Neural progenitor cell (in vitro differentiated cells): Measurements from ENCODE around the gene ADK. TPM values are rescaled to one million over a fixed set of nuclear protein-coding genes. Genes with fewer than 3 reads are reported as not detected.

Experiments
- DNase-seq: peaks from one replicate; pipeline ENCODE4 v3.0.0-alpha.2; 2016; ENCODE audit warnings: low spot score
- H2AFZ ChIP-seq: fragments of 200-600 bp; sonication (generic); replicated peaks from 2 replicates; pipeline ENCODE4 v1.6.1; 2016; ENCODE audit warnings: antibody characterized with exemption
- H3F3A ChIP-seq: fragments of 200-600 bp; sonication (generic); 2 replicates; pipeline ENCODE4 v1.6.1; 2016; ENCODE audit warnings: antibody characterized with exemption, low read depth
- H3K27ac ChIP-seq: fragments of 200-600 bp; sonication (generic); 2 replicates; pipeline ENCODE4 v1.5.1; 2016; ENCODE audit warnings: mild to moderate bottlenecking
- H3K27me3 ChIP-seq: fragments of 200-600 bp; sonication (generic); 2 replicates; pipeline ENCODE4 v1.6.1; 2016; ENCODE audit warnings: mild to moderate bottlenecking, moderate library complexity
- H3K36me3 ChIP-seq: fragments of 200-600 bp; sonication (generic); 2 replicates; pipeline ENCODE4 v1.5.1; 2016
- H3K4me1 ChIP-seq: fragments of 200-600 bp; sonication (generic); 2 replicates; pipeline ENCODE4 v1.6.1; 2016; ENCODE audit warnings: mixed run types
- H3K4me2 ChIP-seq: fragments of 200-600 bp; sonication (generic); 2 replicates; pipeline ENCODE4 v1.6.1; 2016
- H3K4me3 ChIP-seq: fragments of 200-600 bp; sonication (generic); 2 replicates; pipeline ENCODE4 v1.5.1; 2016
- H3K79me2 ChIP-seq: fragments of 200-600 bp; sonication (generic); 2 replicates; pipeline ENCODE4 v1.6.1; 2016; ENCODE audit warnings: low read depth
- H3K9ac ChIP-seq: fragments of 200-600 bp; sonication (generic); 2 replicates; pipeline ENCODE4 v1.6.1; 2016
- H3K9me3 ChIP-seq: fragments of 200-600 bp; sonication (generic); 2 replicates; pipeline ENCODE4 v1.5.1; 2016; ENCODE audit warnings: low read depth
- H4K20me1 ChIP-seq: fragments of 200-600 bp; sonication (generic); 2 replicates; pipeline ENCODE4 v1.6.1; 2016; ENCODE audit warnings: low read depth
- H3K27ac Mint-ChIP-seq: 3 replicates; pipeline ENCODE4 v1.8.0; 2021; ENCODE audit warnings: mixed read lengths
- H3K27me3 Mint-ChIP-seq: 2 replicates; pipeline ENCODE4 v1.8.0; 2022; ENCODE audit warnings: low read depth, mild to moderate bottlenecking, inconsistent platforms, moderate library complexity, mixed read lengths; ENCODE audit not compliant: insufficient read depth
- H3K36me3 Mint-ChIP-seq: 3 replicates; pipeline ENCODE4 v1.8.0; 2021; ENCODE audit warnings: mixed read lengths
- H3K4me1 Mint-ChIP-seq: 3 replicates; pipeline ENCODE4 v1.8.0; 2021; ENCODE audit warnings: mixed read lengths
- H3K4me3 Mint-ChIP-seq: 3 replicates; pipeline ENCODE4 v1.8.0; 2021; ENCODE audit warnings: mild to moderate bottlenecking, moderate library complexity, mixed read lengths
- H3K9me3 Mint-ChIP-seq: 3 replicates; pipeline ENCODE4 v1.8.0; 2020; ENCODE audit warnings: mixed read lengths
- CTCF ChIP-seq: fragments of 200-600 bp; sonication (generic); IDR thresholded peaks from 2 replicates; pipeline ENCODE4 v1.5.1; 2017; ENCODE audit warnings: antibody characterized with exemption, mild to moderate bottlenecking
- EZH2 ChIP-seq: fragments of 200-600 bp; sonication (generic); IDR thresholded peaks from 2 replicates; pipeline ENCODE4 v1.6.1; 2017; ENCODE audit warnings: antibody characterized with exemption, mild to moderate bottlenecking, moderate library complexity
- EZH2phosphoT487 ChIP-seq: fragments of 200-600 bp; sonication (generic); IDR thresholded peaks from 2 replicates; pipeline ENCODE4 v1.6.1; 2017; ENCODE audit warnings: antibody characterized with exemption
- total RNA-seq: library from RNA; depleted of rRNA; stranded (reverse); fragments of >200 nt; gene quantifications from 2 replicates; pipeline ENCODE4 v1.2.3, GENCODE V29; 2015; ENCODE audit warnings: low replicate concordance

The ADK gene
- total RNA-seq, 1 donor from 2014 or later = 50.9 TPM

GRCh38 chr10:74587109-74587854 is 436.3 kb downstream of the ADK start:
- TF ChIP-seq EZH2 (no peak), EZH2phosphoT487 (no peak), CTCF (no peak)
- Mint-ChIP-seq H3K36me3 (no peaks in the 10 kb centered on the region), H3K4me3 (no peak overlapping the region), H3K4me1 (peaks cover 47% of the 10 kb centered on the region), H3K27ac (no peak overlapping the region), H3K9me3 (no peaks in the 10 kb centered on the region), H3K27me3 (no peaks in the 10 kb centered on the region)
- Histone ChIP-seq H3K9me3 (no peaks in the 10 kb centered on the region), H3K4me2 (no peak overlapping the region), H3K36me3 (no peaks in the 10 kb centered on the region), H4K20me1 (no peaks in the 10 kb centered on the region), H3K4me3 (no peak overlapping the region), H3K9ac (no peak overlapping the region), H3K27me3 (no peaks in the 10 kb centered on the region), H3K79me2 (no peaks in the 10 kb centered on the region), H2AFZ (no peak overlapping the region), H3K27ac (no peak overlapping the region), H3F3A (peaks cover 5% of the 10 kb centered on the region), H3K4me1 (peaks cover 26% of the 10 kb centered on the region)
- DNase-seq = no peak

- H3K27me3 ChIP-seq = no peaks in the 10 kb centered on the region
- no peaks in the 10 kb centered on the region for H4K20me1 ChIP-seq
- no peaks in the 10 kb centered on the region for H3K79me2 ChIP-seq
- H3K4me1 ChIP-seq = peaks cover 26% of the 10 kb centered on the region
- TF ChIP-seq EZH2phosphoT487 (no peak), EZH2 (no peak), CTCF (no peak)
- Mint-ChIP-seq H3K4me1 (peaks cover 47% of the 10 kb centered on the region), H3K9me3 (no peaks in the 10 kb centered on the region), H3K36me3 (peaks cover 1% of the 10 kb centered on the region), H3K27me3 (no peaks in the 10 kb centered on the region), H3K4me3 (peak overlapping the region; percentile 50), H3K27ac (peak overlapping the region; percentile 40)
- peak overlapping the region; percentile 43 for H3K4me2 ChIP-seq
- no peak overlapping the region for H3K27ac ChIP-seq
- H2AFZ ChIP-seq = no peak overlapping the region
- peaks cover 5% of the 10 kb centered on the region for H3F3A ChIP-seq
- peak; percentile 81 for DNase-seq
- no peaks in the 10 kb centered on the region for H3K36me3 ChIP-seq
- no peak overlapping the region for H3K9ac ChIP-seq
- no peaks in the 10 kb centered on the region for H3K9me3 ChIP-seq
- H3K4me3 ChIP-seq = no peak overlapping the region
Measured at GRCh38 chr10:74589226-74589673, 438.2 kb downstream of the ADK start.

GRCh38 chr10:74589851-74590250 is 438.8 kb downstream of the ADK start:
- no peaks in the 10 kb centered on the region for H3K27me3 Mint-ChIP-seq
- peak overlapping the region; percentile 43 for H3K4me2 ChIP-seq
- no peaks in the 10 kb centered on the region for H3K9me3 Mint-ChIP-seq
- no peaks in the 10 kb centered on the region for H3K27me3 ChIP-seq
- H3K79me2 ChIP-seq = no peaks in the 10 kb centered on the region
- no peak overlapping the region for H3K4me3 ChIP-seq
- no peak for DNase-seq
- H3K36me3 ChIP-seq = no peaks in the 10 kb centered on the region
- H3K27ac Mint-ChIP-seq = peak overlapping the region; percentile 61
- no peak overlapping the region for H2AFZ ChIP-seq
- H3F3A ChIP-seq = peaks cover 5% of the 10 kb centered on the region
- H3K36me3 Mint-ChIP-seq = peaks cover 1% of the 10 kb centered on the region
- H3K4me3 Mint-ChIP-seq = peak overlapping the region; percentile 50
- H3K4me1 ChIP-seq = peaks cover 26% of the 10 kb centered on the region
- TF ChIP-seq CTCF (no peak), EZH2 (no peak), EZH2phosphoT487 (no peak)
- H3K9me3 ChIP-seq = no peaks in the 10 kb centered on the region
- H4K20me1 ChIP-seq = no peaks in the 10 kb centered on the region
- H3K27ac ChIP-seq = no peak overlapping the region
- H3K9ac ChIP-seq = no peak overlapping the region
- H3K4me1 Mint-ChIP-seq = peaks cover 42% of the 10 kb centered on the region
